GM10266 (cell line): ENCODE data around the gene R3HDM2.
A peak's percentile ranks its signal among the peaks of the same experiment; 100 is the strongest.
"Not testable (repeated sequence)": the region's sequence is repeated elsewhere in the genome, so short reads cannot be mapped to it uniquely, and the experiment has no call there.

ENCODE experiments used
- DNase-seq: peaks from one replicate; pipeline ENCODE4 v3.0.0; 2012; ENCODE audit errors: extremely low spot score
- TF ChIP-seq, protein P1 (sequence below): IDR thresholded peaks from 2 replicates; pipeline ENCODE4 v1.5.1; 2012; ENCODE audit warnings: mild to moderate bottlenecking, low read depth; ENCODE audit not compliant: control insufficient read depth, insufficient read depth; ENCODE audit errors: missing control alignments

R3HDM2 gene

DNA sequence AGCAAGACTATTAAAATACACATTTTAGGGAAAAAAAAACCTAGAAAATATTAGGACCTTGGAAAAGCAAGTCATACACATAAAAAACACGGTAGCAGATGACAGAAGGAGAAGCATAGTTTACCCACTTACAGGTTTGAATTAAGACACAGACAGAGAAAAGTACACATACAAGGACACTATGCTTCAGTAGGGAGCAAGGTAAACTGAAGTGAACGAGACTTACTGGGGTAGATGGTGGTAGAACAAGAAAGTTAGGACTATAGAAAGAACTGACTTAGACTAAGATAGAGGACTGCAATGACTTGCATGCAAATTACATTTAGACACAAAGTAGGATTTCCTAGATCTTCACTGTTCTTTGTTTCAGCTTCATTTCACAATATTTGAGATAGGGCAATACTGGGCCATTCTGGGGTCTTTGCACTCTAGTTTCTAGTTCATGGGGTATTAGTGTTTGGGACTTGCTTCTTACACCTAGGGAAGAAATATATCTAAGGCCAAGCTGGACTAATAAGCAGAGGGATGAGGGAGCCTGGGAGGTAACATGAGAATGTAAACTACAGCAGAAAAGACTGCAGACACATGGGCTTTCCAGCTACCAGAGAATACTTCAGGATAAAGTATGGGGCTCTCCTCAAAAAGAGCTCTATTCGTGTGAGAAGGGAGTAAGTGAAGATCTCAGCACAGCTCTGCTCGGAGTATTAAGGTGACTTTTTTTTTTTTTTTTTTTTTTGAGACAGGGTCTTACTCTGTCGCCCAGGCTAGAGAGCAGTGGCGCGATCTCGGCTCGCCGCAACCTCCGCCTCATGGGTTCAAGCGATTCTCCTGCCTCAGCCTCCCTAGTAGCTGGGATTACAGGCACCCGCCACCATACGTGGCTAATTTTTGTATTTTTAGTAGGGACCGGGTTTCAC, 152.1 kb downstream of the R3HDM2 start:
- no peak for DNase-seq

DNA sequence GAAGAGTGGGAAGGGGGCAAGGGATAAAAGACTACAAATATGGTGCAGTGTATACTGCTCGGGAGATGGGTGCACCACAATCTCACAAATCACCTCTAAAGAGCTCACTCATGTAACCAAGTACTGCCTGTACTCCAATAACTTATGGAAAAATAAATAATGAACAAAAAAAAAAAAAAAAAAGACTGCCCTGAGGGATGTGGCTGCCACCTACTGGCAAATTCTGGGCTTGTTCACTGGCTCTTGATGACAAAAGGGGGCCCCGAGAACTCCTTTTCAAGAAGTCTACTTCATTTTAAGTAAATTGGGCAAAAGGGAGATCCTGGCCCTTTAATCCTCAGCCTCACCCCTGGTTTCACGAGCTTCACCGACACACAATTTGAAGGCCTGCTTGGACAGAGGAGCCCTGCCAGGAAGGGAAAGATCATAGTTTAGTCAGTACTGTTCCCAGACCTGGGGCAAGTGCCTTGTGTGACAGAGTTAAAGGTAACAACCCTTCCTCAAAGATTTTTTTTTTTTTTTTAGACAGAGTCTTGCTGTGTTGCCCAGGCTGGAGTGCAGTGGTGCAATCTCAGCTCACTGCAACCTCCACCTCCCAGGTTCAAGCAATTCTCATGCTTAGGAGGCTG, 153.8 kb downstream of the R3HDM2 start:
- TF ChIP-seq, protein P1, sequence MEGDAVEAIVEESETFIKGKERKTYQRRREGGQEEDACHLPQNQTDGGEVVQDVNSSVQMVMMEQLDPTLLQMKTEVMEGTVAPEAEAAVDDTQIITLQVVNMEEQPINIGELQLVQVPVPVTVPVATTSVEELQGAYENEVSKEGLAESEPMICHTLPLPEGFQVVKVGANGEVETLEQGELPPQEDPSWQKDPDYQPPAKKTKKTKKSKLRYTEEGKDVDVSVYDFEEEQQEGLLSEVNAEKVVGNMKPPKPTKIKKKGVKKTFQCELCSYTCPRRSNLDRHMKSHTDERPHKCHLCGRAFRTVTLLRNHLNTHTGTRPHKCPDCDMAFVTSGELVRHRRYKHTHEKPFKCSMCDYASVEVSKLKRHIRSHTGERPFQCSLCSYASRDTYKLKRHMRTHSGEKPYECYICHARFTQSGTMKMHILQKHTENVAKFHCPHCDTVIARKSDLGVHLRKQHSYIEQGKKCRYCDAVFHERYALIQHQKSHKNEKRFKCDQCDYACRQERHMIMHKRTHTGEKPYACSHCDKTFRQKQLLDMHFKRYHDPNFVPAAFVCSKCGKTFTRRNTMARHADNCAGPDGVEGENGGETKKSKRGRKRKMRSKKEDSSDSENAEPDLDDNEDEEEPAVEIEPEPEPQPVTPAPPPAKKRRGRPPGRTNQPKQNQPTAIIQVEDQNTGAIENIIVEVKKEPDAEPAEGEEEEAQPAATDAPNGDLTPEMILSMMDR, result peak; percentile 36
- no peak for DNase-seq

More for the DNA sequence above, 152.1 kb downstream of the R3HDM2 start:
- TF ChIP-seq, protein P1, result no peak

DNA sequence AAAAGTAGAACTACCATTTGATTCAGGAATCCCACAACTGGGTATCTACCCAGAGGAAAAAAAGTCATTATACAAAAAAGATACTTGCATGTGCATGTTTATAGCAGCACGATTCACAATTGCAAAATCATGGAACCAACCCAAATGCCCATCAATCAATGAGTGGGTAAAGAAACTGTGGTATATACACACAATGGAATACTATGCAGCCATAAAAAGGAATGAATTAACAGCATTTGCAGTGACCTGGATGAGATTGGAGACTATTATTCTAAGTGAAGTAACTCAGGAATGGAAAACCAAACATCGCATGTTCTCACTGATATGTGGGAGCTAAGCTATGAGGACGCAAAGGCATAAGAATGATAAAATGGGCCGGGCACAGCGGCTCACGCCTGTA, 154.6 kb downstream of the R3HDM2 start:
- DNase-seq, result not testable (repeated sequence)

DNA sequence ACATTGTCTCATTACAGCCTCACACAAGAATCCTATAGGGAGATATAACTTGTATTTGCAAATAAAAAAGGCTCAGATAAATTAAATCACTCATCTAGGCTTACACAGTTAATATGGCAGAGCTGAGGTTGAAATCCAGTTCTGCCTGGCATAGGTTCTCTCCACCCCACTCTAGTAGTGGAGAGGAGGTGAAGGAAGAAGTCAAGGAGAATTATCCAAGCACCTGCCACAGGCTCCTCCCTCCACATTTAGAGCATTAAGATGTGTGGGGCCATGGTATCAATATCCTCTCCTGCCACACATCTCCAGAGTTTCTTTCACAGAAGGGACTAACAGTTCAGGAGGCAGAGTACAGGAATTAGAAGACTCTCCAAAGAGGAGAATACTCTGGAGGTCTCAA, 157.3 kb downstream of the R3HDM2 start:
- DNase-seq, result no peak
- TF ChIP-seq, protein P1, result no peak

DNA sequence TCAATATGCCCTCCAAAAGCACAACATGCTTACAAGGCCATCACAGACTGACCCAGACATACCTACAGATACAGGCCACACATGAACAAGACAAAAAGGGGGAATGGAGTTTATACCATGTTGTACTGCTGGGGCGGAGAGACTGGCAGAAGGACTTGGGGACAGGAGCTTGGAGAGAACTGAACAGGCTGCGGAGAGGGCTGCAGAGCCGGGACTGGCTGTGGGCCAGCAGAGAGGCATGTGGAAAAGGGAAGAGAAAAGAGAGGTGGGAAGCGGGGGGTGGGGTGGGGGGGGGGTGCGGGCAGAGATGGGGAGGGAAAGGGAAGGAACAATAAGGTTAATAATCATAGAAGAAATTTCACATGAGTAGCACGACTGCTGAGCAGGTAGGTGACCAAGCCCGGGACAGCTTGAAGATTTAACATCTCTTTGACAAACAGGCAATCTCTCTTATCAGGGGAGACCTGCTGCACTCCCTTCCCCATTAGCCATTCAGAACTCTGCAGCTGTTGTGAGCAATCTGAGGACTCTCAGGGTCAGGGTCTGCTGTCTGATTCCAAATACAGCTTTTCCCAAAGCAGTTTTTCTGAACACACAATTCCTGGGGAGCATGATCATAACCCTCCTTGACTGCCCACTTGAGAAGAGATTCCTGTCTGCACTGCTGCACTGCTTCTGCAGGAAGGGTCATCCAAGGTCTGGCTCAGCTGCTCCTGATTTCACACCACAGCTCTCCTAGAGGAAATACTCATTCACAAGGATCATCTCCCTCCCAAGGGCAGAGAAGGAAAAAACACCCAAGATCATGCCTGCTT, 158.3 kb downstream of the R3HDM2 start:
- TF ChIP-seq, protein P1, result no peak
- no peak for DNase-seq

DNA sequence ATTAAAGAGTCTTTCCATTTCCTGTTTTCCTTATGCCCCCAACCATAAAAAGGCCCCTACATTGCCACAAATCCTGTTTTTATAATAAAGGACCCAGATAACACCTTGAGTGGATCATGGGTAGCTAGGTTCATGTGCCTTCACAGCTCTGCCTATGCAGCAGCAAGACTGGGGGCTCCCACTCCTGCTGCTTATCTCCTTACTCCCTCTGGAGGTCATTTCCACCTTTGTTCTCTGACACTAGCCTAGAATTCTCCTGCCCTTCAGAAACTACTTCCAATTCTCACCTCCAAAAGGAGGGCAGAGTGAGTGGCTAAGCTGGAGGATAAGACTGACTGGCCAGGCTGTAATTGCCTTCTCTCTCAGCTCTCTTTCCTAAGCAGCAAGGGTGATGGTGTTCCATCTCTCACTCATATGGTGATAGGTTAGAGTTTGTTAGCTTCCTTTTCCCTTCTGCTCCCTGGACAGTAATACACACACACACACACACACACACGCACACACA, 159.8 kb downstream of the R3HDM2 start:
- no peak for DNase-seq

DNA sequence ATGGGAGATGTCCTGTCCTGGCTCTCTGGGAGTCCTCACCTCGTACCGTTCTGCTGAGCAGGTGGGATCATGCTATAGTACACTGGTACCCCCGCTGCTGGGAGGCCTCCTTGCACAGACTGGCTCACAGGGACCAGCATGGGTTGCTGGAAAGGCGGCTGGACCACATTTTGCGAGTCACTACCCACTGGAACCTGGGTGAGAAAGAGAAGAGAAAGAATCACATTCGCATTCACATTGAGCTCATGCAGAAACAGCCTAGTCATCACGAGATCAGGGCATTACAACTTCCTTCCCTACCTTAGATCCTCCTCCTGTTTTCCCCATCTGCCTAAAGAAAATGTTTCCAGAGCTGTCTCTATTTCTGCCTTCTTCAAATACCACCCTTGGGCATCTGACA, 162.6 kb downstream of the R3HDM2 start:
- TF ChIP-seq, protein P1, result no peak
- no peak for DNase-seq

More for the DNA sequence above, 159.8 kb downstream of the R3HDM2 start:
- TF ChIP-seq, protein P1, result no peak
